Stimulated activated CD8-positive, alpha-beta memory T cell treated with anti-CD3 and anti-CD28 coated beads, Interleukin-4, amount 100 ng/mL, for 4 hours (primary cell): ENCODE measurements around the gene TMEM182.

ENCODE experiments used
- DNase-seq, 2 donors: peaks; one replicate each; pipeline ENCODE4 v3.0.0-alpha.2; 2020; ENCODE audit warnings: low read depth in 2 of 2, low spot score in 1 of 2

Gene TMEM182

GRCh38 chr2:102850888-102851287, 89.1 kb downstream of the TMEM182 start:
- DNase-seq = no peak

GRCh38 chr2:102852867-102853266, 91.0 kb downstream of the TMEM182 start:
- DNase-seq = no peak
